SU-DHL-6 (cell line): ENCODE measurements around the gene TPI1.

ENCODE experiments used
- CTCF ChIP-seq: fragments of 200-600 bp; sonication (generic); IDR thresholded peaks from one replicate; pipeline ENCODE4 v1.5.1; 2017; ENCODE audit warnings: antibody characterized with exemption, mild to moderate bottlenecking, low read length, moderate library complexity; ENCODE audit not compliant: insufficient read depth, poor library complexity, severe bottlenecking
- EZH2phosphoT487 ChIP-seq: fragments of 200-600 bp; sonication (generic), shearing (Covaris generic); conservative IDR thresholded peaks from 2 replicates; pipeline ENCODE4 v1.6.1; 2018; ENCODE audit warnings: mild to moderate bottlenecking, antibody characterized with exemption, low read length, moderate library complexity, mixed read lengths

GRCh38 chr12:6887460-6887859 is 20.1 kb downstream of the TPI1 start:
- TF ChIP-seq EZH2phosphoT487: no peak
- no peak for TF ChIP-seq CTCF
